Hepatocyte (in vitro differentiated cells): Measurements from ENCODE around the gene CRABP2. TPM values are rescaled to one million over a fixed set of nuclear protein-coding genes. Genes with fewer than 3 reads are reported as not detected.

Source experiments
- DNase-seq: peaks from one replicate; pipeline ENCODE4 v3.0.0-alpha.2; 2016; ENCODE audit warnings: low spot score
- H2AFZ ChIP-seq: fragments of 200-600 bp; sonication (generic); 2 replicates; pipeline ENCODE4 v1.6.0; 2016; ENCODE audit warnings: antibody characterized with exemption, mild to moderate bottlenecking
- H3K27ac ChIP-seq: fragments of 200-600 bp; sonication (generic); 2 replicates; pipeline ENCODE4 v1.5.1; 2016; ENCODE audit warnings: mild to moderate bottlenecking
- H3K27me3 ChIP-seq: fragments of 200-600 bp; sonication (generic); 2 replicates; pipeline ENCODE4 v1.6.1; 2016
- H3K36me3 ChIP-seq: fragments of 200-600 bp; sonication (generic); replicated peaks from 2 replicates; pipeline ENCODE4 v1.5.1; 2016; ENCODE audit warnings: low read depth; ENCODE audit not compliant: insufficient read depth
- H3K4me1 ChIP-seq: fragments of 200-600 bp; sonication (generic); 2 replicates; pipeline ENCODE4 v1.5.1; 2016; ENCODE audit warnings: mild to moderate bottlenecking, moderate library complexity; ENCODE audit not compliant: insufficient read depth
- H3K4me2 ChIP-seq: fragments of 200-600 bp; sonication (generic); 2 replicates; pipeline ENCODE4 v1.6.0; 2016
- H3K4me3 ChIP-seq: fragments of 200-600 bp; sonication (generic); 2 replicates; pipeline ENCODE4 v1.5.1; 2016; ENCODE audit warnings: mild to moderate bottlenecking
- H3K79me2 ChIP-seq: fragments of 200-600 bp; sonication (generic); 2 replicates; pipeline ENCODE4 v1.6.0; 2017; ENCODE audit warnings: mild to moderate bottlenecking
- H3K9me2 ChIP-seq: fragments of 200-600 bp; sonication (generic); replicated peaks from 2 replicates; pipeline ENCODE4 v1.6.0; 2017; ENCODE audit warnings: mild to moderate bottlenecking; ENCODE audit not compliant: insufficient read depth
- H3K9me3 ChIP-seq: fragments of 200-600 bp; sonication (generic); 2 replicates; pipeline ENCODE4 v1.5.1; 2016; ENCODE audit warnings: low read depth, mild to moderate bottlenecking
- H4K20me1 ChIP-seq: fragments of 200-600 bp; sonication (generic); 2 replicates; pipeline ENCODE4 v1.6.0; 2016; ENCODE audit warnings: mild to moderate bottlenecking; ENCODE audit not compliant: insufficient read depth, poor library complexity, severe bottlenecking
- CTCF ChIP-seq: fragments of 200-600 bp; sonication (generic); IDR thresholded peaks from 2 replicates; pipeline ENCODE4 v1.5.1; 2016; ENCODE audit warnings: antibody characterized with exemption, mild to moderate bottlenecking; ENCODE audit not compliant: poor library complexity
- EZH2 ChIP-seq: fragments of 200-600 bp; sonication (generic); IDR thresholded peaks from 2 replicates; pipeline ENCODE4 v1.6.1; 2016; ENCODE audit warnings: antibody characterized with exemption, mild to moderate bottlenecking, borderline replicate concordance
- EZH2phosphoT487 ChIP-seq: fragments of 200-600 bp; sonication (generic); IDR thresholded peaks from one replicate; pipeline ENCODE4 v1.6.1; 2018; ENCODE audit warnings: antibody characterized with exemption, mild to moderate bottlenecking, low read depth, moderate library complexity; ENCODE audit not compliant: unreplicated experiment, severe bottlenecking
- WGBS: methylation state at CpG from one replicate; pipeline ENCODE4 v1.1.6; 2016; ENCODE audit warnings: low lambda C conversion rate; ENCODE audit errors: missing lambda C conversion rate; 5-methylcytosine and 5-hydroxymethylcytosine counted together
- polyA plus RNA-seq: library from polyadenylated mRNA; unstranded; fragments of >200 nt; fragmentation: Nextera tagmentation; extraction: Ambion mirVana; gene quantifications from 2 replicates; pipeline ENCODE4 v1.2.1, GENCODE V29; 2016
- total RNA-seq: library from RNA; depleted of rRNA; stranded (reverse); fragments of >200 nt; gene quantifications from 2 replicates; pipeline ENCODE4 v1.2.3, GENCODE V29; 2014

CRABP2 gene
- total and polyA plus RNA-seq, 2 experiments from 2014 or later: 93.5 to 171 TPM

- Histone ChIP-seq H3K27ac (peak overlapping the region; percentile 96), H3K36me3 (no peaks in the 10 kb centered on the region), H3K4me2 (peak overlapping the region; percentile 75), H3K27me3 (no peaks in the 10 kb centered on the region), H3K79me2 (peaks cover 5% of the 10 kb centered on the region), H2AFZ (peak overlapping the region; percentile 53), H3K4me3 (no peak overlapping the region), H3K9me2 (no peaks in the 10 kb centered on the region), H4K20me1 (no peaks in the 10 kb centered on the region), H3K4me1 (peaks cover 54% of the 10 kb centered on the region), H3K9me3 (no peaks in the 10 kb centered on the region)
- TF ChIP-seq EZH2phosphoT487: no peak
- no peak for TF ChIP-seq EZH2
- no peak for TF ChIP-seq CTCF
- 46% methylated on average over 12 of the region's 12 CpGs for WGBS
- DNase-seq: peak; percentile 69
Measured at GRCh38 chr1:156693848-156694689, 11.3 kb downstream of the CRABP2 start.

DNA sequence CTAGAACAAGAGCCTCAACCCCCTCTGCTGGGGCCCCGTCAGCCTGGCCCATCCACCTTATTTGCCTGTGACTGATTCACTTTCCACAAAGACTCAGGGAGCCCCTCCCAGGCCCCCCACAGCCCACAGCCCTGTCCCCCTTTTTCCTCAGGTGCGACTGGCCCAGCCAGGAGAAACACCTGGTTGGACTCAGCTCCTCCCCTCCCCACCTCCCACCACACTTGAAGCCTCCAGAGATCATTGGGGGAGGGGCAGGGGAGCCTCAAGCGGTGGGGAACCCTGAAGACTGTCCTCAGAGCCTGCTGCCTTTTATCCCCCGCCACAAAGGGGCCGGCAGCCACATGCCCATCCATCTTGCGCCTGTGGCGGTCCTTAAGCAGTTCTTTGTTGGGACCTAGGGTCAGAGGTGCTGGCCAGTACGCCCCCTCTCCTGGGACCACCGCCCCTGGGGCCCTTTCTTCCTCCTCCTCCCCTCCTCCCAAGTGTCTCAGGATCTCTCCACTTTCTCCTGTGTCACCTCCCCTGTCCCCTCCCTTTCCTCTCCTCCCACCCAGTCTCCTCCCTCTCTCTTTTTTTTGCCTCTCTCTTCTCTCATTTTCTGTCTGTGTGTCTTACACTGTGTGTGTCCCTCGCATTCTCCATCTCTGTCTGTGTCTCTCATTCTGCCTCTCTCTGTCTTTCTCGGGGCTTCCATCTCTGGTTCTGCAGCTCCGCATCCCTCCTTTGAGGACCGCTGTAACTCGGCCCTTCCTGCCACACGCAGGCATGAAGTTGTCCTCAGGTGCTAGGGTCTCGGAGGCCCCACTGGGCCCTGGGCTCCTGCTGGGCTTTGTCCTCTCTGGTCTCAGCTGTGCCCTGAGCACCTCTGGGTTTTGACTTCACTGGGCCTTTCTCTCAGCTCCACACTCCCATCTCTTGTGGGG lies 12.2 kb downstream of the CRABP2 start:
- Histone ChIP-seq H4K20me1 (no peaks in the 10 kb centered on the region), H3K4me3 (no peak overlapping the region), H3K9me3 (no peaks in the 10 kb centered on the region), H2AFZ (no peak overlapping the region), H3K36me3 (no peaks in the 10 kb centered on the region), H3K27ac (peak overlapping the region; percentile 96), H3K4me2 (peak overlapping the region; percentile 75), H3K79me2 (peaks cover 5% of the 10 kb centered on the region), H3K4me1 (peaks cover 54% of the 10 kb centered on the region), H3K27me3 (no peaks in the 10 kb centered on the region), H3K9me2 (no peaks in the 10 kb centered on the region)
- DNase-seq: peak; percentile 92
- 29% methylated on average over 11 of the region's 16 CpGs for WGBS
- TF ChIP-seq CTCF (no peak), EZH2 (no peak), EZH2phosphoT487 (no peak)

DNA sequence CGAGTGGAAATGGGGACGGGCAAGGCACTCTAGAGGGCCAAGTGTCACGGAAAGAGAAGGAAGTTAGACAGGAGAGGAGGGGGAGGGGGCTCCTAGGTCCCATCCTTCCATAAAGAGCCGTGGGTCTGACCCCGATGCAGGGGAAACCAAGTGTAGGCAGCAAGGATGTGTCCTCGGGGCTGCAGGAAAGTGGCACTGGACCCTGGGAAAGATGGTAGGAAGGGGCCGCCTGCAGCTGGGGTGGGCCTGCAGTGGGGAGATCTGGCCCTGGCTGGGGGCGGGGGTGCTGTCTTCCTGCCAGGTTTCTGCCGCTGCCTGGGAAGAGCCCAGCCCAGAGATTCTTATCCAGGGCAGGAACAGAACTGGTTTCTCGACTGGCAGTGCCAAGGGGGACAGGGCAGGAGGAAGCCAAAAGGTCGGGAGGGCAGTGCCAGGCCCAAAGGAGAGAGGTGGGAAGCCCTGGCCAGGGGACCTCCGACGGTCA lies 12.9 kb downstream of the CRABP2 start:
- Histone ChIP-seq H3K4me2 (peak overlapping the region; percentile 75), H4K20me1 (no peaks in the 10 kb centered on the region), H3K4me3 (no peak overlapping the region), H3K27ac (peak overlapping the region; percentile 96), H3K9me3 (no peaks in the 10 kb centered on the region), H3K27me3 (no peaks in the 10 kb centered on the region), H3K9me2 (no peaks in the 10 kb centered on the region), H3K4me1 (peaks cover 54% of the 10 kb centered on the region), H3K36me3 (no peaks in the 10 kb centered on the region), H3K79me2 (peaks cover 5% of the 10 kb centered on the region), H2AFZ (no peak overlapping the region)
- no peak for TF ChIP-seq EZH2phosphoT487
- no peak for TF ChIP-seq CTCF
- no peak for TF ChIP-seq EZH2
- DNase-seq: no peak
- 13% methylated on average over 8 of the region's 13 CpGs for WGBS
